Cardiac muscle cell (in vitro differentiated cells and primary cell): ENCODE data around the gene RSU1. TPM values are rescaled to one million over a fixed set of nuclear protein-coding genes. Genes with fewer than 3 reads are reported as not detected.

ENCODE experiments used
- DNase-seq, 2 donors: peaks; one replicate each; pipeline versions ENCODE4 v3.0.0 to v3.0.0-alpha.2; 2010 to 2017; ENCODE audit warnings: low read depth in 1 of 2, low spot score in 1 of 2
- H3K27ac ChIP-seq: fragments of 200-600 bp; sonication (generic); 2 replicates; pipeline ENCODE4 v1.5.1; 2016
- H3K27me3 ChIP-seq: fragments of 200-600 bp; sonication (generic); 2 replicates; pipeline ENCODE4 v1.6.0; 2016; ENCODE audit warnings: control low read depth
- H3K36me3 ChIP-seq: fragments of 200-600 bp; sonication (generic); 2 replicates; pipeline ENCODE4 v1.5.1; 2016; ENCODE audit warnings: control low read depth
- H3K4me1 ChIP-seq: fragments of 200-600 bp; sonication (generic); 2 replicates; pipeline ENCODE4 v1.8.1; 2017; ENCODE audit warnings: low read depth, mild to moderate bottlenecking, mixed run types
- H3K4me3 ChIP-seq: fragments of 200-600 bp; sonication (generic); 2 replicates; pipeline ENCODE4 v1.5.1; 2016; ENCODE audit warnings: mild to moderate bottlenecking
- H3K9me3 ChIP-seq: fragments of 200-600 bp; sonication (generic); 2 replicates; pipeline ENCODE4 v1.5.1; 2017; ENCODE audit warnings: low read depth, mild to moderate bottlenecking, control low read depth
- polyA plus RNA-seq: library from polyadenylated mRNA; unstranded; fragments of >200 nt; fragmentation: Nextera tagmentation; extraction: Ambion mirVana; gene quantifications from 2 replicates; pipeline ENCODE4 v1.2.1, GENCODE V29; 2016
- total RNA-seq: library from RNA; depleted of rRNA; stranded (reverse); fragments of >200 nt; gene quantifications from 2 replicates; pipeline ENCODE4 v1.2.3, GENCODE V29; 2016
- TF ChIP-seq, protein P1 (sequence below): IDR thresholded peaks from 2 replicates; pipeline ENCODE4 v1.5.1; 2012; ENCODE audit warnings: low read depth, mild to moderate bottlenecking, low read length

RSU1 gene
- total and polyA plus RNA-seq, 2 experiments from 2014 or later = 18.4 to 69.7 TPM

- Histone ChIP-seq H3K36me3 (no peaks in the 10 kb centered on the region), H3K9me3 (no peaks in the 10 kb centered on the region), H3K4me3 (no peak overlapping the region), H3K27ac (no peak overlapping the region), H3K27me3 (no peaks in the 10 kb centered on the region), H3K4me1 (no peaks in the 10 kb centered on the region)
- DNase-seq = no peak
- TF ChIP-seq, protein P1, sequence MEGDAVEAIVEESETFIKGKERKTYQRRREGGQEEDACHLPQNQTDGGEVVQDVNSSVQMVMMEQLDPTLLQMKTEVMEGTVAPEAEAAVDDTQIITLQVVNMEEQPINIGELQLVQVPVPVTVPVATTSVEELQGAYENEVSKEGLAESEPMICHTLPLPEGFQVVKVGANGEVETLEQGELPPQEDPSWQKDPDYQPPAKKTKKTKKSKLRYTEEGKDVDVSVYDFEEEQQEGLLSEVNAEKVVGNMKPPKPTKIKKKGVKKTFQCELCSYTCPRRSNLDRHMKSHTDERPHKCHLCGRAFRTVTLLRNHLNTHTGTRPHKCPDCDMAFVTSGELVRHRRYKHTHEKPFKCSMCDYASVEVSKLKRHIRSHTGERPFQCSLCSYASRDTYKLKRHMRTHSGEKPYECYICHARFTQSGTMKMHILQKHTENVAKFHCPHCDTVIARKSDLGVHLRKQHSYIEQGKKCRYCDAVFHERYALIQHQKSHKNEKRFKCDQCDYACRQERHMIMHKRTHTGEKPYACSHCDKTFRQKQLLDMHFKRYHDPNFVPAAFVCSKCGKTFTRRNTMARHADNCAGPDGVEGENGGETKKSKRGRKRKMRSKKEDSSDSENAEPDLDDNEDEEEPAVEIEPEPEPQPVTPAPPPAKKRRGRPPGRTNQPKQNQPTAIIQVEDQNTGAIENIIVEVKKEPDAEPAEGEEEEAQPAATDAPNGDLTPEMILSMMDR = no peak
These were observed 101.2 kb downstream of the RSU1 start for GRCh38 chr10:16716051-16716450.

GRCh38 chr10:16713290-16713689, 103.9 kb downstream of the RSU1 start:
- H3K4me1 ChIP-seq = no peaks in the 10 kb centered on the region
- no peak overlapping the region for H3K4me3 ChIP-seq
- H3K27ac ChIP-seq = no peak overlapping the region
- TF ChIP-seq, protein P1 = no peak
- no peaks in the 10 kb centered on the region for H3K27me3 ChIP-seq
- H3K36me3 ChIP-seq = no peaks in the 10 kb centered on the region
- DNase-seq = no peak
- no peaks in the 10 kb centered on the region for H3K9me3 ChIP-seq

DNA sequence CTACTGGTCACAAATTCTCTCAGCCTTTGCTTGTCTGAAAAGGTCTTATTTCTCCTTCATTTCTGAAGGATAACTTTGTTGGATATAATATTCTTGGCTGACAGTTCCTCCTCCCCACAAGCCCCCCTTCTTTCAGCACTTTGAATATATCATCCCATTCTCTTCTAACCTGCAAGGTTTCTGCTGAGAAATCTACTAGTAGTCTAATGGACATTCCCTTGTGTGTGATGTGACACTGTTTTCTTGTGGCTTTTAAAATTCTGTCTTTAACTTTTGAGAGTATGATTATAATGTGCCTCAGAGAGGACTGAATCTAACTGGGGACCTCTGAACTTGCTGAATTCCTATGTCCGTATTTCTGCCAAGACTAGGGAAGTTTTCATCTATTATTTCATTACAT, 104.3 kb downstream of the RSU1 start:
- no peaks in the 10 kb centered on the region for H3K36me3 ChIP-seq
- no peak for DNase-seq
- no peak overlapping the region for H3K4me3 ChIP-seq
- H3K27me3 ChIP-seq = no peaks in the 10 kb centered on the region
- H3K4me1 ChIP-seq = no peaks in the 10 kb centered on the region
- TF ChIP-seq, protein P1 = no peak
- H3K27ac ChIP-seq = no peak overlapping the region
- no peaks in the 10 kb centered on the region for H3K9me3 ChIP-seq

GRCh38 chr10:16700331-16700730, 116.9 kb downstream of the RSU1 start:
- DNase-seq = no peak
- Histone ChIP-seq H3K9me3 (no peaks in the 10 kb centered on the region), H3K27ac (no peak overlapping the region), H3K27me3 (no peaks in the 10 kb centered on the region), H3K4me3 (no peak overlapping the region), H3K4me1 (no peaks in the 10 kb centered on the region), H3K36me3 (no peaks in the 10 kb centered on the region)
- TF ChIP-seq, protein P1 = no peak

DNA sequence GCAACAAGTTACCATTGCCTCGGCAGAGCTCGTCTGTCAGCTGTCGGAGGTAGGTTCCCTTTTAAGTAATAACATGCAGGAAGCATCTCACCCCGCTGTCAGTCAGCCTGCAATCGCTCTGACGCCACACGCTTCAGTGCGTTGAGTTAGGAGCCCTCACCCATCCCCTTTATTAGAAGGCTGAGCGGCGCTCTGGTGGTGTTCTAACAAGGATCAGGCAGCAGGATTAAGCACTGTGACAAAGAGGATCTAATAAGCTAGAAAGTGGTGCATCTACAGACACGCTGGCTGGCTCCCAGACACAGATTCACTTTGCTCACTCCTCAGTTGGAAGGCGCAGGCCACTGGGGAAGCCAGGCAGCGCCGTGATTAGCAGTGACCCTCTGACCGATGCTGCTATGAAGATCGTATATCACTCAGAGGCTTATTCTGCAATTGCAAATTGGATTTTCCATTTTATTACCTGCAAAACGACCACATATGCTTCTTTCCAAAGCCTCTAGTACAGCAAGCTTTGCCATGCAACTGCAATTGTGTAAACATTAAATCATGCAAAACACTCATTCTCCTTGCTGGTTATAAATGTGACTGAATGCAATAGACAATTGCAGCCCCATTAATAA, 117.7 kb downstream of the RSU1 start:
- Histone ChIP-seq H3K36me3 (no peaks in the 10 kb centered on the region), H3K27me3 (no peaks in the 10 kb centered on the region), H3K9me3 (no peaks in the 10 kb centered on the region), H3K4me1 (no peaks in the 10 kb centered on the region), H3K4me3 (no peak overlapping the region), H3K27ac (no peak overlapping the region)
- no peak for DNase-seq
- TF ChIP-seq, protein P1 = no peak
